Adrenal gland (tissue), 5 donors: ENCODE results near the gene CC2D1A.

Experiments used
- CTCF ChIP-seq, 6 experiments: fragments of 450-650 bp in 4 of 6; fragments of 200-600 bp in 2 of 6; sonication (generic) in 1 of 6; IDR thresholded peaks; 1 replicate in 5 of 6; 2 replicates in 1 of 6; pipeline versions ENCODE4 v1.5.1 to v1.8.0; 2016 to 2021; ENCODE audit warnings: antibody characterized with exemption in 6 of 6, mild to moderate bottlenecking in 2 of 6, moderate library complexity in 1 of 6
- POLR2A ChIP-seq, 2 donors: fragments of 450-650 bp; IDR thresholded peaks; one replicate each; pipeline ENCODE4 v1.6.1; 2017; ENCODE audit warnings: antibody characterized with exemption in 2 of 2, mild to moderate bottlenecking in 2 of 2, moderate library complexity in 1 of 2
- donor health status: DM: no; HTN: no; CAD: no.

- no peak for TF ChIP-seq CTCF (IDR thresholded peaks at IDR 0.05)
- TF ChIP-seq POLR2A (IDR thresholded peaks at IDR 0.05) = no peak
These were observed 72.6 kb downstream of the CC2D1A start for GRCh38 chr19:13978351-13979243.
